NOMO-1 (cell line): ENCODE measurements around the gene CBX6.
A peak's percentile ranks its signal among the peaks of the same experiment; 100 is the strongest.

Source experiments
- DNase-seq, 2 experiments: peaks; one replicate each; lab custom pipeline; 2025; ENCODE audit not compliant: unreplicated experiment in 2 of 2; lab: John Stamatoyannopoulos, UW

CBX6 gene

GRCh38 chr22:38873469-38874411, 1.7 kb upstream of the CBX6 start:
- no peak for DNase-seq

GRCh38 chr22:38872831-38873248, 824 bp upstream of the CBX6 start:
- DNase-seq, result peak in 1 of 2 experiments; percentile 8

GRCh38 chr22:38871360-38872171, 450 bp downstream of the CBX6 start:
- peak; percentile 13 to 23 for DNase-seq

GRCh38 chr22:38870791-38871359, 1.1 kb downstream of the CBX6 start:
- no peak for DNase-seq

GRCh38 chr22:38870312-38870741, 1.7 kb downstream of the CBX6 start:
- peak; percentile 72 to 74 for DNase-seq

GRCh38 chr22:38869663-38870062, 2.4 kb downstream of the CBX6 start:
- no peak for DNase-seq

GRCh38 chr22:38868886-38869381, 3.1 kb downstream of the CBX6 start:
- DNase-seq, result peak; percentile 28 to 58

- DNase-seq, result no peak
Observed at GRCh38 chr22:38868286-38868721, 3.7 kb downstream of the CBX6 start.

GRCh38 chr22:38867471-38868285, 4.3 kb downstream of the CBX6 start:
- no peak for DNase-seq

- DNase-seq, result no peak
Observed at GRCh38 chr22:38867124-38867455, 4.9 kb downstream of the CBX6 start.

- no peak for DNase-seq
Observed at GRCh38 chr22:38866399-38867123, 5.5 kb downstream of the CBX6 start.

- no peak for DNase-seq
Observed at GRCh38 chr22:38866024-38866398, 6.0 kb downstream of the CBX6 start.

- DNase-seq, result no peak
Observed at GRCh38 chr22:38865201-38866023, 6.6 kb downstream of the CBX6 start.

- no peak for DNase-seq
Observed at GRCh38 chr22:38864361-38865191, 7.4 kb downstream of the CBX6 start.

- no peak for DNase-seq
Observed at GRCh38 chr22:38863531-38864131, 8.4 kb downstream of the CBX6 start.

GRCh38 chr22:38862375-38863329, 9.4 kb downstream of the CBX6 start:
- no peak for DNase-seq
